Neural progenitor cell (in vitro differentiated cells): ENCODE data around the gene TNN. TPM values are rescaled to one million over a fixed set of nuclear protein-coding genes. Genes with fewer than 3 reads are reported as not detected.

Source experiments
- DNase-seq: peaks from one replicate; pipeline ENCODE4 v3.0.0-alpha.2; 2016; ENCODE audit warnings: low spot score
- H2AFZ ChIP-seq: fragments of 200-600 bp; sonication (generic); replicated peaks from 2 replicates; pipeline ENCODE4 v1.6.1; 2016; ENCODE audit warnings: antibody characterized with exemption
- H3F3A ChIP-seq: fragments of 200-600 bp; sonication (generic); 2 replicates; pipeline ENCODE4 v1.6.1; 2016; ENCODE audit warnings: antibody characterized with exemption, low read depth
- H3K27ac ChIP-seq: fragments of 200-600 bp; sonication (generic); 2 replicates; pipeline ENCODE4 v1.5.1; 2016; ENCODE audit warnings: mild to moderate bottlenecking
- H3K27me3 ChIP-seq: fragments of 200-600 bp; sonication (generic); 2 replicates; pipeline ENCODE4 v1.6.1; 2016; ENCODE audit warnings: mild to moderate bottlenecking, moderate library complexity
- H3K36me3 ChIP-seq: fragments of 200-600 bp; sonication (generic); 2 replicates; pipeline ENCODE4 v1.5.1; 2016
- H3K4me1 ChIP-seq: fragments of 200-600 bp; sonication (generic); 2 replicates; pipeline ENCODE4 v1.6.1; 2016; ENCODE audit warnings: mixed run types
- H3K4me2 ChIP-seq: fragments of 200-600 bp; sonication (generic); 2 replicates; pipeline ENCODE4 v1.6.1; 2016
- H3K4me3 ChIP-seq: fragments of 200-600 bp; sonication (generic); 2 replicates; pipeline ENCODE4 v1.5.1; 2016
- H3K79me2 ChIP-seq: fragments of 200-600 bp; sonication (generic); 2 replicates; pipeline ENCODE4 v1.6.1; 2016; ENCODE audit warnings: low read depth
- H3K9ac ChIP-seq: fragments of 200-600 bp; sonication (generic); 2 replicates; pipeline ENCODE4 v1.6.1; 2016
- H3K9me3 ChIP-seq: fragments of 200-600 bp; sonication (generic); 2 replicates; pipeline ENCODE4 v1.5.1; 2016; ENCODE audit warnings: low read depth
- H4K20me1 ChIP-seq: fragments of 200-600 bp; sonication (generic); 2 replicates; pipeline ENCODE4 v1.6.1; 2016; ENCODE audit warnings: low read depth
- H3K27ac Mint-ChIP-seq: 3 replicates; pipeline ENCODE4 v1.8.0; 2021; ENCODE audit warnings: mixed read lengths
- H3K27me3 Mint-ChIP-seq: 2 replicates; pipeline ENCODE4 v1.8.0; 2022; ENCODE audit warnings: low read depth, mild to moderate bottlenecking, inconsistent platforms, moderate library complexity, mixed read lengths; ENCODE audit not compliant: insufficient read depth
- H3K36me3 Mint-ChIP-seq: 3 replicates; pipeline ENCODE4 v1.8.0; 2021; ENCODE audit warnings: mixed read lengths
- H3K4me1 Mint-ChIP-seq: 3 replicates; pipeline ENCODE4 v1.8.0; 2021; ENCODE audit warnings: mixed read lengths
- H3K4me3 Mint-ChIP-seq: 3 replicates; pipeline ENCODE4 v1.8.0; 2021; ENCODE audit warnings: mild to moderate bottlenecking, moderate library complexity, mixed read lengths
- H3K9me3 Mint-ChIP-seq: 3 replicates; pipeline ENCODE4 v1.8.0; 2020; ENCODE audit warnings: mixed read lengths
- CTCF ChIP-seq: fragments of 200-600 bp; sonication (generic); IDR thresholded peaks from 2 replicates; pipeline ENCODE4 v1.5.1; 2017; ENCODE audit warnings: antibody characterized with exemption, mild to moderate bottlenecking
- EZH2 ChIP-seq: fragments of 200-600 bp; sonication (generic); IDR thresholded peaks from 2 replicates; pipeline ENCODE4 v1.6.1; 2017; ENCODE audit warnings: antibody characterized with exemption, mild to moderate bottlenecking, moderate library complexity
- EZH2phosphoT487 ChIP-seq: fragments of 200-600 bp; sonication (generic); IDR thresholded peaks from 2 replicates; pipeline ENCODE4 v1.6.1; 2017; ENCODE audit warnings: antibody characterized with exemption
- total RNA-seq: library from RNA; depleted of rRNA; stranded (reverse); fragments of >200 nt; gene quantifications from 2 replicates; pipeline ENCODE4 v1.2.3, GENCODE V29; 2015; ENCODE audit warnings: low replicate concordance

The TNN gene
- total RNA-seq, 1 donor from 2014 or later, result not detected

GRCh38 chr1:175024773-175025172 is 42.9 kb upstream of the TNN start:
- H3K9ac ChIP-seq, result no peak overlapping the region
- H3K36me3 ChIP-seq, result no peaks in the 10 kb centered on the region
- H3F3A ChIP-seq, result peaks cover 13% of the 10 kb centered on the region
- DNase-seq, result no peak
- H3K4me1 ChIP-seq, result peaks cover 8% of the 10 kb centered on the region
- peaks cover 24% of the 10 kb centered on the region for H3K79me2 ChIP-seq
- Mint-ChIP-seq H3K4me3 (peak overlapping the region; percentile 54), H3K36me3 (no peaks in the 10 kb centered on the region), H3K27me3 (no peaks in the 10 kb centered on the region), H3K9me3 (peaks cover 3% of the 10 kb centered on the region), H3K4me1 (peaks cover 9% of the 10 kb centered on the region), H3K27ac (no peak overlapping the region)
- no peak for TF ChIP-seq EZH2
- TF ChIP-seq CTCF, result no peak
- no peak for TF ChIP-seq EZH2phosphoT487
- no peak overlapping the region for H2AFZ ChIP-seq
- H3K9me3 ChIP-seq, result no peaks in the 10 kb centered on the region
- H4K20me1 ChIP-seq, result no peaks in the 10 kb centered on the region
- no peak overlapping the region for H3K27ac ChIP-seq
- H3K4me2 ChIP-seq, result no peak overlapping the region
- H3K4me3 ChIP-seq, result no peak overlapping the region
- no peaks in the 10 kb centered on the region for H3K27me3 ChIP-seq

DNA sequence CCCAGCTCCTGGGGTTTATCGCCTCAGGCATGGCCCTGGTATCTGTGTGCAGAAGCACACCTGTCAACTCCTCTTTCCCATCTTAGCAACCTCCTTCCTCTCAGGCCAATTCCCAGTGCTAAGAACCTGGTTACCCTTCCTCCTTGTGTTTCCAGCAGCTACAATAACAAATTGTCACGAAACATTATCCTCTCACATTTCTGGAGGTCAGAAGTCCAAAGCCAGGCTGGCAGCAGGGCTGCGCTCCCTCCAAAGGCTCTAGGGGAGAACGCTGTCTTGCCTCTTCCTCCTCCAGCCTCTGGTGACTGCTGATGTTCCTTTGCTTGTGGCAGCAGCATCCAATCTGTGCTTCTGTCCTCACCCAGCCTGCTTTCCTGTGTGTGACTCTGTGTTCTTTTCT is 33.7 kb upstream of the TNN start:
- Histone ChIP-seq H4K20me1 (no peaks in the 10 kb centered on the region), H3K27ac (no peak overlapping the region), H3K9ac (no peak overlapping the region), H3K79me2 (no peaks in the 10 kb centered on the region), H3K4me3 (no peak overlapping the region), H2AFZ (no peak overlapping the region), H3K27me3 (no peaks in the 10 kb centered on the region), H3F3A (no peaks in the 10 kb centered on the region), H3K36me3 (no peaks in the 10 kb centered on the region), H3K4me1 (no peaks in the 10 kb centered on the region), H3K9me3 (no peaks in the 10 kb centered on the region), H3K4me2 (no peak overlapping the region)
- no peak for DNase-seq
- H3K27me3 Mint-ChIP-seq, result no peaks in the 10 kb centered on the region
- H3K36me3 Mint-ChIP-seq, result no peaks in the 10 kb centered on the region
- H3K9me3 Mint-ChIP-seq, result no peaks in the 10 kb centered on the region
- H3K27ac Mint-ChIP-seq, result no peak overlapping the region
- H3K4me1 Mint-ChIP-seq, result peaks cover 13% of the 10 kb centered on the region
- TF ChIP-seq EZH2 (no peak), CTCF (no peak), EZH2phosphoT487 (no peak)
- no peak overlapping the region for H3K4me3 Mint-ChIP-seq

DNA sequence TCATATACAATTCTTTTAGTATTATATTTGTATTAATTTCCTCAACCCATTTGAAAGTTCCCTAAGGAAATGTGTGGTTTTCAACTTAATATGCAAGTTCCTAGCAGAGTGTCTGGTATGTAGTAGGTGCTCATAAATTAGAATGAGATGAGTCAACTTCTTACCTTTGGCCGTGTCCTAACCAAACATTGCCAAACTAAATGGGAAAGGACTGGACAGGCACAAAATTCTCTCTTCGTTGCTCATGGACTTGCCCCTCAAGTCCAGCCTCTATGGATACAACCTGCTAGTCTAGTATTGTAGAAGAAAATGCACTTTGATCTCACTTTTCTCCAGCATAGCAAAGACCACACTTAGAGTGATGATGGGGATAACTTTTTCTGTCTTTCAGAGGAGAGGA is 32.9 kb upstream of the TNN start:
- TF ChIP-seq CTCF (no peak), EZH2phosphoT487 (no peak), EZH2 (no peak)
- H3K27ac Mint-ChIP-seq, result no peak overlapping the region
- H3K36me3 Mint-ChIP-seq, result no peaks in the 10 kb centered on the region
- H2AFZ ChIP-seq, result no peak overlapping the region
- no peaks in the 10 kb centered on the region for H4K20me1 ChIP-seq
- no peaks in the 10 kb centered on the region for H3K79me2 ChIP-seq
- no peak overlapping the region for H3K27ac ChIP-seq
- no peaks in the 10 kb centered on the region for H3K27me3 Mint-ChIP-seq
- H3K4me3 ChIP-seq, result no peak overlapping the region
- H3K4me2 ChIP-seq, result no peak overlapping the region
- H3K36me3 ChIP-seq, result no peaks in the 10 kb centered on the region
- H3K9me3 ChIP-seq, result no peaks in the 10 kb centered on the region
- H3K4me3 Mint-ChIP-seq, result no peak overlapping the region
- no peaks in the 10 kb centered on the region for H3K27me3 ChIP-seq
- peaks cover 11% of the 10 kb centered on the region for H3K4me1 Mint-ChIP-seq
- no peaks in the 10 kb centered on the region for H3K9me3 Mint-ChIP-seq
- no peak for DNase-seq
- H3K4me1 ChIP-seq, result no peaks in the 10 kb centered on the region
- H3K9ac ChIP-seq, result no peak overlapping the region
- H3F3A ChIP-seq, result no peaks in the 10 kb centered on the region
